ENCODE measurements around the gene MOV10. TPM values are rescaled to one million over a fixed set of nuclear protein-coding genes. Genes with fewer than 3 reads are reported as not detected.

MOV10 gene
- total RNA-seq = 54.8 and 101 TPM in 2 replicates

GRCh38 chr1:112674440-112674985 is at the start of gene MOV10:
MOV10 (plus strand) TSS chr1:112674659; CDS start chr1:112674913, 254 bp downstream.

GRCh38 chr1:112706505-112707220 is 32.2 kb downstream of the MOV10 start, which contains the start of gene RHOC:
RHOC (minus strand) TSS chr1:112707127; CDS start chr1:112703799, 3,328 bp downstream.

GRCh38 chr1:112715264-112716053 is 41.0 kb downstream of the MOV10 start, which contains the start of gene PPM1J:
PPM1J (minus strand) TSS chr1:112715332; CDS start chr1:112715301, 31 bp downstream.

Other genes with a start within 250 kb of the MOV10 start
- 2.1 and 44.4 TPM in 2 replicates for gene WNT2B, start 165.7 kb upstream of the MOV10 start, total RNA-seq
- 12.3 and 14.3 TPM in 2 replicates for gene ST7L, start 55.5 kb upstream of the MOV10 start, total RNA-seq
- gene CAPZA1, start 54.8 kb upstream of the MOV10 start, total RNA-seq = 117 and 183 TPM in 2 replicates
- gene RHOC, start 32.5 kb downstream of the MOV10 start, total RNA-seq = 552 and 779 TPM in 2 replicates
- 2.3 and 4.4 TPM in 2 replicates for gene PPM1J, start 40.7 kb downstream of the MOV10 start, total RNA-seq

Data from mesangial cell (primary cell).